B cell (primary cell): Measurements from ENCODE around the gene HBB.

Experiments used
- CTCF ChIP-seq: fragments of 200-600 bp; IDR thresholded peaks from one replicate; pipeline ENCODE4 v1.8.0; 2022; ENCODE audit warnings: antibody characterized with exemption, mild to moderate bottlenecking
- EZH2 ChIP-seq: IDR thresholded peaks from 2 replicates; pipeline ENCODE4 v1.6.1; 2012; ENCODE audit warnings: borderline replicate concordance, low read depth, mild to moderate bottlenecking, moderate library complexity, low read length; ENCODE audit not compliant: insufficient read depth, poor library complexity, severe bottlenecking

GRCh38 chr11:5225480-5225871, 1.4 kb downstream of the HBB start:
- no peak for TF ChIP-seq EZH2
- TF ChIP-seq CTCF, result no peak
